Endothelial cell of umbilical vein (primary cell): ENCODE results near the gene UNC5B. TPM values are rescaled to one million over a fixed set of nuclear protein-coding genes. Genes with fewer than 3 reads are reported as not detected.

Experiments
- BruUV-seq: library from RNA; stranded (reverse); fragments of 400-500 nt; replicated peaks from 2 replicates; lab custom pipeline; 2021; lab: Mats Ljungman, UMichigan
- CTCF ChIA-PET: fragments of 300-600, 350-600 bp; sonication (Branson Sonifier 250); formaldehyde crosslinking; loops from one replicate; lab custom pipeline; 2021; ENCODE audit warnings: antibody characterized with exemption, inconsistent platforms; lab: Charles Lee
- POLR2A ChIA-PET: fragments of 300-600, 350-600 bp; sonication (Branson Sonifier 250); formaldehyde crosslinking; loops from one replicate; lab custom pipeline; 2021; ENCODE audit warnings: antibody characterized with exemption, inconsistent platforms; lab: Charles Lee
- DNase-seq: peaks from one replicate; pipeline ENCODE4 v3.0.0-alpha.2; 2011; ENCODE audit warnings: low read depth, low spot score
- FAIRE-seq: peaks from 2 replicates; lab custom pipeline; 2011; peaks lifted over from hg19 to GRCh38; lab: Jason Lieb, UNC
- H2AFZ ChIP-seq: 2 replicates; pipeline ENCODE4 v1.6.0; 2012; ENCODE audit warnings: low read depth, low read length, control low read depth, inconsistent platforms
- H3K27ac ChIP-seq: 2 replicates; pipeline ENCODE4 v1.5.1; 2011; ENCODE audit warnings: low read depth, mild to moderate bottlenecking, control low read depth, low read length, moderate library complexity; ENCODE audit not compliant: insufficient read depth
- H3K27me3 ChIP-seq, 2 experiments: 2 replicates each; pipeline versions ENCODE4 v1.6.0 to v1.6.1; 2011; ENCODE audit warnings: low read length in 2 of 2, mixed read lengths in 1 of 2; ENCODE audit not compliant: control insufficient read depth in 2 of 2, insufficient read depth in 2 of 2
- H3K36me3 ChIP-seq, 2 experiments: 2 replicates in 1 of 2; 3 replicates in 1 of 2; pipeline ENCODE4 v1.5.1; 2011; ENCODE audit warnings: low read length in 2 of 2, mild to moderate bottlenecking in 1 of 2, moderate library complexity in 1 of 2; ENCODE audit not compliant: control insufficient read depth in 2 of 2, insufficient read depth in 2 of 2; ENCODE audit errors: extremely low read depth in 1 of 2
- H3K4me1 ChIP-seq: 3 replicates; pipeline ENCODE4 v1.5.1; 2011; ENCODE audit warnings: mild to moderate bottlenecking, low read length; ENCODE audit not compliant: control insufficient read depth, insufficient read depth; ENCODE audit errors: extremely low read depth
- H3K4me2 ChIP-seq: 2 replicates; pipeline ENCODE4 v1.6.1; 2011; ENCODE audit warnings: low read length, control low read depth, mixed read lengths; ENCODE audit not compliant: insufficient read depth
- H3K4me3 ChIP-seq, 3 experiments: fragments of 200-600 bp in 1 of 3; sonication (generic), shearing (Covaris generic) in 1 of 3; replicated peaks in 1 of 3; 2 replicates each; pipeline ENCODE4 v1.5.1; 2011 to 2016; ENCODE audit warnings: control low read depth in 3 of 3, low read length in 3 of 3, mild to moderate bottlenecking in 2 of 3, inconsistent platforms in 1 of 3, low read depth in 1 of 3, moderate library complexity in 1 of 3; ENCODE audit not compliant: insufficient read depth in 1 of 3
- H3K79me2 ChIP-seq: 2 replicates; pipeline ENCODE4 v1.6.0; 2012; ENCODE audit warnings: low read length, inconsistent platforms; ENCODE audit not compliant: control insufficient read depth, insufficient read depth
- H3K9ac ChIP-seq: replicated peaks from 2 replicates; pipeline ENCODE3; 2011; ENCODE audit warnings: low read length, control low read depth; ENCODE audit not compliant: insufficient read depth; ENCODE audit errors: extremely low read depth
- H3K9me1 ChIP-seq: replicated peaks from 3 replicates; pipeline ENCODE4 v1.6.0; 2011; ENCODE audit warnings: mild to moderate bottlenecking, low read length; ENCODE audit not compliant: control insufficient read depth, insufficient read depth; ENCODE audit errors: extremely low read depth
- H3K9me3 ChIP-seq: replicated peaks from 2 replicates; pipeline ENCODE4 v1.5.1; 2012; ENCODE audit warnings: low read length, inconsistent platforms; ENCODE audit not compliant: control insufficient read depth, insufficient read depth
- H4K20me1 ChIP-seq: replicated peaks from 2 replicates; pipeline ENCODE3; 2011; ENCODE audit warnings: mild to moderate bottlenecking, low read length; ENCODE audit not compliant: control insufficient read depth, insufficient read depth; ENCODE audit errors: extremely low read depth
- CTCF ChIP-seq, 2 donors: IDR thresholded peaks; 1 replicate in 1 of 2; 2 replicates in 1 of 2; pipeline ENCODE4 v1.5.1; 2011; ENCODE audit warnings: low read length in 2 of 2, mild to moderate bottlenecking in 2 of 2, moderate library complexity in 2 of 2, control low read depth in 1 of 2, inconsistent platforms in 1 of 2, low read depth in 1 of 2; ENCODE audit not compliant: insufficient read depth in 1 of 2; ENCODE audit errors: extremely low read depth in 1 of 2
- EZH2 ChIP-seq: IDR thresholded peaks from 2 replicates; pipeline ENCODE4 v1.6.1; 2012; ENCODE audit warnings: borderline replicate concordance, low read depth, mild to moderate bottlenecking, moderate library complexity, low read length, inconsistent platforms; ENCODE audit not compliant: severe bottlenecking
- FOS ChIP-seq: IDR thresholded peaks from 2 replicates; pipeline ENCODE4 v1.6.1; 2011; ENCODE audit warnings: mild to moderate bottlenecking, low read length, moderate library complexity, borderline replicate concordance; ENCODE audit not compliant: insufficient read depth
- GATA2 ChIP-seq: IDR thresholded peaks from 2 replicates; pipeline ENCODE4 v1.7.0; 2011; ENCODE audit warnings: low read depth, mild to moderate bottlenecking, moderate library complexity, mixed read lengths, low read length; ENCODE audit not compliant: insufficient read length, insufficient read depth
- JUN ChIP-seq: IDR thresholded peaks from 2 replicates; pipeline ENCODE4 v1.6.1; 2011; ENCODE audit warnings: borderline replicate concordance, low read depth; ENCODE audit not compliant: insufficient read length, insufficient read depth
- MAX ChIP-seq: IDR thresholded peaks from 2 replicates; pipeline ENCODE4 v1.6.1; 2011; ENCODE audit not compliant: insufficient read depth, insufficient read length
- POLR2A ChIP-seq: IDR thresholded peaks from 2 replicates; pipeline ENCODE4 v1.6.1; 2012; ENCODE audit warnings: low read depth, mild to moderate bottlenecking, control low read depth, low read length
- POLR2AphosphoS5 ChIP-seq: IDR thresholded peaks from 2 replicates; pipeline ENCODE4 v1.6.1; 2012; ENCODE audit warnings: low read depth, mild to moderate bottlenecking, control low read depth, low read length, moderate library complexity; ENCODE audit not compliant: insufficient read depth
- dilution Hi-C: fragments of 300-500 bp; cut with MboI; formaldehyde crosslinking; loops from one replicate; pipeline ENCODE4 v1.15.0; 2019; ENCODE audit warnings: low sequenced_read_pairs; ENCODE audit not compliant: extremely low pct_ligation_motif_present
- intact Hi-C: fragments of 100-400 bp; cut with micrococcal nuclease; formaldehyde crosslinking; loops from one replicate; pipeline ENCODE4 v1.10.0; 2022
- polyA plus RNA-seq, 4 experiments: library from polyadenylated mRNA; depleted of rRNA in 3 of 4; stranded (reverse) in 3 of 4; unstranded in 1 of 4; fragments of >200 nt; gene quantifications; 2 replicates each; pipeline versions ENCODE4 v1.2.1 to v1.2.3, GENCODE V29; 2011 to 2012; ENCODE audit warnings: missing spikeins in 1 of 4
- total RNA-seq: library from RNA; stranded (reverse); gene quantifications from 2 replicates; pipeline ENCODE4 v1.2.3, GENCODE V29; 2021

Gene UNC5B
- total and polyA plus RNA-seq, 2 donors (not counting 3 experiments of a cell fraction or from before 2014, with no cell fraction given): 0.39 to 2.5 TPM

GRCh38 chr10:71326464-71326881, 114.1 kb downstream of the UNC5B start:
- Histone ChIP-seq H3K4me2 (no peak overlapping the region), H3K9me3 (no peaks in the 10 kb centered on the region), H3K4me3 (no peak overlapping the region), H3K27me3 (no peaks in the 10 kb centered on the region), H3K9ac (no peak overlapping the region), H3K9me1 (no peaks in the 10 kb centered on the region), H2AFZ (no peak overlapping the region), H3K36me3 (no peaks in the 10 kb centered on the region), H4K20me1 (no peaks in the 10 kb centered on the region), H3K79me2 (no peaks in the 10 kb centered on the region), H3K4me1 (no peaks in the 10 kb centered on the region), H3K27ac (no peak overlapping the region)
- TF ChIP-seq POLR2AphosphoS5 (no peak), FOS (no peak), GATA2 (no peak), POLR2A (no peak), CTCF (IDR thresholded peaks at IDR 0.05; ENCODE audit: extremely low read depth in 1 of 2, insufficient read depth in 1 of 2, low read depth in 1 of 2, low read length in 2 of 2) (no peak), JUN (no peak), MAX (no peak), EZH2 (no peak)
- dilution Hi-C loops: no loop called here
- POLR2A ChIA-PET: no interaction called here
- intact Hi-C loops: no loop called here
- DNase-seq (no peak), FAIRE-seq (no peak)
- CTCF ChIA-PET: no interaction called here
- BruUV-seq: no TSS peak
